ENCODE measurements around the gene UTP11. TPM values are rescaled to one million over a fixed set of nuclear protein-coding genes. Genes with fewer than 3 reads are reported as not detected.
"Not testable (repeated sequence)": the region's sequence is repeated elsewhere in the genome, so short reads cannot be mapped to it uniquely, and the experiment has no call there.

UTP11 gene
- total RNA-seq, 1 experiment from 2014 or later: 102 TPM

- DNase-seq (ENCODE audit: low spot score): no peak
Measured at GRCh38 chr1:38027201-38028104, 14.9 kb downstream of the UTP11 start.

- DNase-seq (ENCODE audit: low spot score): peak; percentile 49
Measured at GRCh38 chr1:38028105-38028591, 15.6 kb downstream of the UTP11 start.

- DNase-seq (ENCODE audit: low spot score): no peak
Measured at GRCh38 chr1:38028671-38029070, 16.1 kb downstream of the UTP11 start.

- DNase-seq (ENCODE audit: low spot score): peak; percentile 29
Measured at GRCh38 chr1:38029081-38029681, 16.6 kb downstream of the UTP11 start.

- DNase-seq (ENCODE audit: low spot score): peak; percentile 84
Measured at GRCh38 chr1:38029685-38030511, 17.4 kb downstream of the UTP11 start.

- DNase-seq (ENCODE audit: low spot score): no peak
Measured at GRCh38 chr1:38030596-38031512, 18.3 kb downstream of the UTP11 start.

- no peak for DNase-seq (ENCODE audit: low spot score)
Measured at GRCh38 chr1:38031513-38031866, 19.0 kb downstream of the UTP11 start.

GRCh38 chr1:38032992-38033391 is 20.5 kb downstream of the UTP11 start:
- DNase-seq (ENCODE audit: low spot score): not testable (repeated sequence)

GRCh38 chr1:38034871-38035270 is 22.3 kb downstream of the UTP11 start:
- DNase-seq (ENCODE audit: low spot score): no peak

GRCh38 chr1:38037221-38037939 is 24.8 kb downstream of the UTP11 start:
- DNase-seq (ENCODE audit: low spot score): no peak

GRCh38 chr1:38038861-38039260 is 26.3 kb downstream of the UTP11 start:
- DNase-seq (ENCODE audit: low spot score): peak; percentile 38

GRCh38 chr1:38039331-38040088 is 27.0 kb downstream of the UTP11 start:
- DNase-seq (ENCODE audit: low spot score): no peak

GRCh38 chr1:38041936-38042834 is 29.7 kb downstream of the UTP11 start:
- DNase-seq (ENCODE audit: low spot score): no peak

GRCh38 chr1:38043036-38043747 is 30.7 kb downstream of the UTP11 start:
- no peak for DNase-seq (ENCODE audit: low spot score)

GRCh38 chr1:38044221-38045215 is 32.0 kb downstream of the UTP11 start:
- DNase-seq (ENCODE audit: low spot score): no peak
